ENCODE measurements around the gene PDILT. TPM values are rescaled to one million over a fixed set of nuclear protein-coding genes. Genes with fewer than 3 reads are reported as not detected.

Gene PDILT
- total and polyA plus RNA-seq, 4 donors: not detected

GRCh38 chr16:20382202-20382948 lies 22.2 kb downstream of the PDILT start:
- Histone ChIP-seq H3K9ac (ENCODE audit: insufficient read depth in 1 of 2, low read length in 2 of 2) (no peak overlapping the region), H3K27ac (ENCODE audit: low read depth in 1 of 2, low read length in 1 of 2) (no peak overlapping the region), H3K4me1 (ENCODE audit: control insufficient read depth in 5 of 5, insufficient read depth in 5 of 5, low read length in 5 of 5) (peaks cover 0 to 6% (median 0%) of the 10 kb centered on the region in 5 donors), H3K27me3 (ENCODE audit: control insufficient read depth in 3 of 3, insufficient read depth in 3 of 3, low read length in 2 of 3) (peaks cover 0 to 3% (median 0%) of the 10 kb centered on the region in 3 donors), H3K36me3 (ENCODE audit: control insufficient read depth in 4 of 4, insufficient read depth in 4 of 4, low read length in 4 of 4) (no peaks in the 10 kb centered on the region), H3K9me3 (ENCODE audit: control insufficient read depth in 4 of 4, insufficient read depth in 3 of 4, low read length in 3 of 4) (peaks cover 0 to 2% (median 0%) of the 10 kb centered on the region in 4 donors), H3K4me3 (no peak overlapping the region)
- WGBS, 2 donors: 89 to 91% methylated on average over 7 of the region's 7 CpGs
- DNase-seq: no peak
- no peak for ATAC-seq (ENCODE audit: insufficient read depth, low FRiP score)
- TF ChIP-seq CTCF (IDR thresholded peaks at IDR 0.05; ENCODE audit: control extremely low read depth, extremely low read depth): no peak

GRCh38 chr16:20380782-20381181 lies 23.8 kb downstream of the PDILT start:
- H3K9ac ChIP-seq (ENCODE audit: insufficient read depth in 1 of 2, low read length in 2 of 2): no peak overlapping the region
- DNase-seq (no peak), ATAC-seq (ENCODE audit: insufficient read depth, low FRiP score) (no peak)
- H3K9me3 ChIP-seq (ENCODE audit: control insufficient read depth in 4 of 4, insufficient read depth in 3 of 4, low read length in 3 of 4): no peaks in the 10 kb centered on the region
- no peaks in the 10 kb centered on the region for H3K4me1 ChIP-seq (ENCODE audit: control insufficient read depth in 5 of 5, insufficient read depth in 5 of 5, low read length in 5 of 5)
- no peak for TF ChIP-seq CTCF (IDR thresholded peaks at IDR 0.05; ENCODE audit: control extremely low read depth, extremely low read depth)
- H3K27ac ChIP-seq (ENCODE audit: low read depth in 1 of 2, low read length in 1 of 2): no peak overlapping the region
- peaks cover 0 to 3% (median 0%) of the 10 kb centered on the region in 3 donors for H3K27me3 ChIP-seq (ENCODE audit: control insufficient read depth in 3 of 3, insufficient read depth in 3 of 3, low read length in 2 of 3)
- no peak overlapping the region for H3K4me3 ChIP-seq
- no peaks in the 10 kb centered on the region for H3K36me3 ChIP-seq (ENCODE audit: control insufficient read depth in 4 of 4, insufficient read depth in 4 of 4, low read length in 4 of 4)
- WGBS, 2 donors: 44 to 65% methylated on average over 3 of the region's 3 CpGs

- ATAC-seq (ENCODE audit: insufficient read depth, low FRiP score) (no peak), DNase-seq (no peak)
- TF ChIP-seq CTCF (IDR thresholded peaks at IDR 0.05; ENCODE audit: control extremely low read depth, extremely low read depth): no peak
- Histone ChIP-seq H3K4me1 (ENCODE audit: control insufficient read depth in 5 of 5, insufficient read depth in 5 of 5, low read length in 5 of 5) (no peaks in the 10 kb centered on the region), H3K9ac (ENCODE audit: insufficient read depth in 1 of 2, low read length in 2 of 2) (no peak overlapping the region), H3K4me3 (no peak overlapping the region), H3K9me3 (ENCODE audit: control insufficient read depth in 4 of 4, insufficient read depth in 3 of 4, low read length in 3 of 4) (no peaks in the 10 kb centered on the region), H3K27ac (ENCODE audit: low read depth in 1 of 2, low read length in 1 of 2) (no peak overlapping the region), H3K27me3 (ENCODE audit: control insufficient read depth in 3 of 3, insufficient read depth in 3 of 3, low read length in 2 of 3) (peaks cover 0 to 3% (median 2%) of the 10 kb centered on the region in 3 donors), H3K36me3 (ENCODE audit: control insufficient read depth in 4 of 4, insufficient read depth in 4 of 4, low read length in 4 of 4) (no peaks in the 10 kb centered on the region)
- WGBS, 2 donors: 66 to 81% methylated on average over 5 of the region's 5 CpGs
Measured at GRCh38 chr16:20377181-20377580, 27.4 kb downstream of the PDILT start.

Data from lung (tissue), 12 donors.